NCI-H774 (cell line): ENCODE measurements around the gene CUTA.
"Not testable (repeated sequence)": the region's sequence is repeated elsewhere in the genome, so short reads cannot be mapped to it uniquely, and the experiment has no call there.

Experiments used
- DNase-seq: peaks from one replicate; lab custom pipeline; 2025; lab: John Stamatoyannopoulos, UW

The CUTA gene

DNA sequence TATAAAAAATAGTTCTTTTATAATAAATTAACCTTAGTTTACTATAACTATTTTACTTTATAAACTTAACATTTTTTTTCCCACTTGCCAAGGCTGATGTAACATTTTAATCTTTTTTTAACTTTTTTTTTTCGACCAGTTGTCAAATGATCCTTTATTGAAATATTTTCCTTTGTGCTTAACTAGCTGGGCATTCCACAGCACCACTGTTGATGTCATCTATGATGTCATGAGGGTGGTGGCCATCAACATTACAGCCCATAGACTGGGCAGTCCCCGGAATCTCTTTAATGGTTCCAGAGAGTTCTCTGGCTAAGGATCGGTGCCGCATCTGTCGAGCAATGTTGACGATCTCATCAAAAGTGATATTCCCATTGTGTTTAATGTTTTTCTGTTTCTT lies 18.0 kb downstream of the CUTA start:
- not testable (repeated sequence) for DNase-seq

DNA sequence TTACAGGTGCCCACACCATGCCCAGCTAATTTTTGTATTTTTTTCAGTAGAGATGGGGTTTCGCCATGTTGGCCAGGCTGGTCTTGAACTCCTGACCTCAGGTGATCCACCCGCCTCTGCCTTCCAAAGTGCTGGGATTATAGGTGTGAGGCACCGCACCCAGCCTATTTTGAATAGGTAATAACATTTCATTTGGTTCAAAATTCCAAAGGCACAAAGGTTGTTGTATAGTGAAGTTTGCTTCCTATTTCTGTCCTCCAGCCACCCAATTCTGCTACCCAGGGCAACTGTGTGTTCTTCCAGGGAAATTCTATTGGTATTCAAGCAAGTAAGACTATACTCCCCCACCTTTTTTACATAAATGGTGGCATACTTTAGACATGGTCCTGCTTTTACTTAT lies 19.3 kb downstream of the CUTA start:
- DNase-seq, result not testable (repeated sequence)

DNA sequence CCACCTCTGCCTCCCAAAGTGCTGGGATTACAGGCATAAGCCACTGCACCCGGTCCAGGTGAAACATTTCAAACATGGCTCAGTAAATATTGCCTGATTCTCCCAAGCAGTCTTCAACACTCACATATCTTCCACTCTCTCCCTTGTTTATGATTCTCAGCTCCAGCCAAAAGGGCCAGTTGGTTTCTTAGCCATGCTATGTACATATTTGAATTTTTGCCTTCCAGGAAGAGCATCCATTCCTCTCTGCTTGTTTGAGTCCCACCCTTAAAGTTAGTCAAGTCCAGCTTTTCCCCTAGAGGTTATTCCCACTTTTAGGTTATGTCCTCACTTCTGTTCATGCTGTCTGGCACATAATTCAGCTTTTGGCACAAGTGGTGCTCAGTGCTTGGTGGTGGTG lies 20.4 kb downstream of the CUTA start:
- no peak for DNase-seq

DNA sequence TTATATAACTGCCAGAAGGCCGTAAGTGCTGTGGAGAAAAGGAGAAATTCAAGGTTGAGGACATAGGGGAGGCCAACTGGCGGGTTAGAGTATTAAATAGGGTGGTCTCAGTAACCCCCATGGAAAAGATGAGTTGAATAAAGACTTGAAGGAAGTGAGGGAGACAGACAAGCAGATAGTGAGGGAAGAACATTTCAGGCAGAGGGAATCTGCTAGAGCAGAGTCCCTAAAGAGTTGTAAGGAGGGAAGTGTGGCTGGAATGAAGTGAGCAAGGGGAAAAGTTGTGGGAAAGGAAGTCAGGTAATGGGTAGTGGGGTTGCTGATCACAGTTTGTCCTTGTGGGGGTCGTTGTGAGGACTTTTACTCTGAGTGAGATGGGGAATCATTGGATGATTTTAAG lies 24.9 kb downstream of the CUTA start:
- no peak for DNase-seq

DNA sequence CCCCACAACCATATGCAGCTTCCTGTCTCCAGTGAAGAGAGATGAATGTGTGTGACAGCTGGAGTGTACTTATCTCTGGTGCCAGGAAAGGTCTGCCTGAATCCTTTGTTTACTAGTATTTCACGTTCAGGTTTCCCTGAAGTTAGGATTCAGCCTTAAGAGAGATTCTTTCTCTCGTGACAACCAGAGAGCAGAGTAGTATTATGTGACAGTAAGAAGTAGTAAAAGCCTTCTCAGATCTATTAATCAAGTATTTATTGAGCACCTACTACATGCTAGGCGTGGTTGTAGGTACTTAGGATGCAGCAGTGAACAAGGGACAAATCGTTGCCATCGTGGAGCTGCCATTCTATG lies 25.3 kb downstream of the CUTA start:
- no peak for DNase-seq

DNA sequence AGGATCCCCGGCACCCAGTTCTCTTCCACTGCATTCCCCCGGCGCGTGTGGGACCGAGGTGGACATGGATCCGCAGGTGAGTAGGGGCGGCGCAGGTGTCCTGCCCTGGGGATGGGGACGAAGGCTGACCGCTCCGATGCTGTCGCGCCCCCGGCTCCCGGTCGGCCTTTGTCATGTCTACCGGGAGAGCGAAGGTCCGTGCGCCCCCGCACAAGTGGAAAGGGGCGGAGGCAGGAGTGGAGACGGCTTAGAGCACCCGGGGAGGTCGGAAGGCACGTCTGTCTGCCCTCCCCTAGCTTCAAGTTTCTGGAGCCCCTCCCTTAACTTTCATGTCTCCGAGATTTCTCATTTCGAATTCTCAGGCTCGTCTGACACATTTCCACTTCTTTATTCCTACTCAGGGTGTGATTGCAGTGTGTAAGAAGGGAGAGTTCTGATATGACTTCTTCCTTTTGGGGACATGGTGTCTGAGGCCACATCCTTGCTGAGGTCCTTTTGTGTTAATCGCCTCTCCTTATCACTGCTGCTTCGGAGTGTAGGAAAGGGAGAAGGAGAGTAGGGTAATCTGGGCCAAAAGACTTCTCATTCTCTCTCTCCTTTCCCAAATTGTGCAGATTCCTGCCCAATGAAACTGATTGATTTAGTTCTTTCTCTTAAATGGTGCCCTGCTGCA lies 25.8 kb downstream of the CUTA start:
- no peak for DNase-seq

DNA sequence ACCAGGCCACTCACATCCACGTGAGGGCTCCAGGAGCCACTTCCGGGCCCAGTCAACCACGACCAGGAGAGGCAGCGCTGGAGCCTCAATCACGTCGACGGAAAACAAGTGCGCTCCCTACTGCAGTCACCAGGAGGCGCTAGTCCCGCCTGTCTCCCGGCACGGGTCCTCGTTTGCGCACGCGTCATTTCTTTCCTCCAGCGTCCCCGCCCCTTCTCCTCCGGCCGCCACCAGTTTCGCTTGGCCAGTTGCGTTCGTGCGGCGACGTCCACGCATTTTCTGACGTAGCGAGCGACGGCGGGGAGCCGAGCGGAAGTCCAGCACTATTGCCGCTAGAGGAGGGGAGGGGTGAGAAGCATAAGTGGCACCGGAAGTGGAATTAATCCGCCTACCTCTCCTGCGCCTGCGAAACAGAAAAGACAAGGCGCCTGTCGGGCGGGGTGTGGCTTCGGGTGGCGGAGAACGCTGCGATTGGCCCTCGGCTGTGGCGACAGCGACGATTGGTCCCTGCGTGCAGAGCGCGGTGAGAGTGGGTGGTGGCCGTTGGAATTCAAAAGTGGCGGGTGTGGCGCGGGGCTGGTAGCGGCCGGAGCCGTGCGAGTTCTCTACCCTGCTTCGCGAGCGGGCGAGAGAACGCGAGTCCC lies 26.5 kb downstream of the CUTA start, which contains the start of gene KIFC1:
Gene KIFC1 (plus strand): TSS at position 546 of the 644 bp plus-strand sequence. CDS start 163 bp downstream, outside the sequence.
- peak; percentile 99 for DNase-seq

DNA sequence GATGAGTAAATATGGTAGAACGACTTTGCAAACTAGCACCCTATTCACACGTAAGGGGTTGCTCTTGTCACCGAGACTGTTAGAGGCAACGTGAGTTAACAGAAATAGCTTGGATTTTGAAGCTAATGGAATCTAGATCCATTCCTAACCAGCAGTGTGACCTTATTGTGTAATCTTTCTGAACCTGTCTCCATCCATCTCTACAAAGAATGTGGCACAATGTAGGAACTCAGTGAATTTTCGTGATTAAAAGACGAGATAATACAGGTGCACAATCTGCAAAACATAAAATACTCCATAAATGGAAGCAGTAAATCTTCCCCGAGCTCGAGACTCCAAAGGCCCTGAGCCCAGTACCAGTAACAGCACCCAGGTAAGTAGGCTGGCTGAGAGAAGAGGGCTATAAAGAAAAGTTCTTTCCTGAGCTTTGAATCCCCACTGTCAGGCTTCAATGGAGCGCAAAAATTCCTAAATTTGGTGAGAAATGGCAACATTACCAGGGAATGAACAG lies 27.1 kb downstream of the CUTA start:
- DNase-seq, result no peak

DNA sequence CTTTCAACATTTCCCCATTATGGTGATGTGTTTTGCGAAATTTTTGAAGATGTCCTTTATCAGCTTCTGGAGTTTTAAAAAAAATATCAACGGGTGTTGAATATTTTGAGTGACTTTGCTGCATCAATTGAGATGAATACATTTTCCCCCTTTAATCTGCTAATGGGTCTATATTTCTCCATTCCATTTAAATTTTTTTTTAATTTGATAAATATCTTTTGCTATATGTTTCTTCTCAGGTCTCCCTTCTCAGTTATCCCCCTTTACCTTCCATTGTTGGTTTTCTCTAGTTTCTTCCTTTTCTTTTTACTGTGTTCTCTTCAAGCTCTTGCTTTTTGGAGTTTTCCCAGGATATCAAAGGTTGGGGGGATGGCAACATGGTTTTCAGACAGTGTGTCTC lies 27.7 kb downstream of the CUTA start:
- DNase-seq, result no peak

DNA sequence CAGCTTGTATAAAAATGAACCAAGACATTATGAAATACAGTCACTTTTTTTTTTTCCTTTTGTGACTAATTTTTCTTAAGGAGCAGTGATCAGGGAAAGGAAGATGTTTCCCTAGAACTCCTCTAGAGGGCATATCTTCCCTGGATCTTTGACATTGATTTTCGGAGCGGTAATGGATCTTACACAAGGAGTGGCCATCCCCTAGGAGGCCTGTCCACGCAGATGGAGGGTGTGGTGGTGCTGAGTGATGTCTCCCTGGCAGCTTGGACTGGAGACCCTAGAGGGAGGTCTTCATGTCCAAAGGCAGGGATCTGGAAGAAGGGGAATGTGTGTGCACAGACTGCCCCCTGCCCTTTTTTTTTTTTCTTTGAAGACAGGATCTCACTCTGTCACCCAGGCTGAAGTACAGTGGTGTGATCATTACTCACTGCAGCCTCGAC lies 33.3 kb downstream of the CUTA start:
- no peak for DNase-seq

DNA sequence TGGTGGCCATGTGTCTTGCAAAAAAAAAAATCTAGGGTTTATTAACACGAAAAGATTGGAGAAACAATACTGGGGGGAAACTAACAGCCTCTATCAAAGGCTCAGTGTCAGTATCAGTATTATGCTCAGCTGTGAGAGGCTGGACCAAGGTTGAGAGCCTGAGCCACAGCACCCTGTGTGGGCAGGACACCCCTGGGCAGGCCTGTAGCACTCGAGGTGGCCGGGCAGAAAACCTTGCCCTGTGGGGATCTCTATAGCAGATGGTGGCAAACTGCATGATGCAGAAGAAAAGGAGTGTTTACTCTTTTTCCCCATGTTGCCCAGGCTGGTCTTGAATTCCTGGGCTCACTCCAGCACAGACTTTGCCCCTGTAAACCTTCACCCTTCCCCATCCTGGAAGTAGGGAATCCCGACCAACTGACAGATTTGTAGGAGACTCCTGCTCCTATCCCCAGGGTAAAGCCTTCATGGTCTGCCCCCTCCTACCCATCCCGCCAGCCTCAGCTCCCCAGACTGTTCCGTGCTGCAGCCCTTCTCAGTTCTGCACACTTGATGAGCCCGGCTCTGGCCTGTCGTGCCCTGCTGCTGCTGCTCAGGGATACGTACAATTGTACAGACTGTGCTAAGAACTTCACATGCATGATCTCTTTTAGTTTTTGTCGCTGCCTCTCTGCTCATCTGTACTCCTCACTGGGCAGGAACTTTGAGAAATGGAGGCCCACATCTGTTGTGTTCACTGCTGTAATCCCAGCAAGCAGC lies 34.3 kb downstream of the CUTA start:
- DNase-seq, result no peak

DNA sequence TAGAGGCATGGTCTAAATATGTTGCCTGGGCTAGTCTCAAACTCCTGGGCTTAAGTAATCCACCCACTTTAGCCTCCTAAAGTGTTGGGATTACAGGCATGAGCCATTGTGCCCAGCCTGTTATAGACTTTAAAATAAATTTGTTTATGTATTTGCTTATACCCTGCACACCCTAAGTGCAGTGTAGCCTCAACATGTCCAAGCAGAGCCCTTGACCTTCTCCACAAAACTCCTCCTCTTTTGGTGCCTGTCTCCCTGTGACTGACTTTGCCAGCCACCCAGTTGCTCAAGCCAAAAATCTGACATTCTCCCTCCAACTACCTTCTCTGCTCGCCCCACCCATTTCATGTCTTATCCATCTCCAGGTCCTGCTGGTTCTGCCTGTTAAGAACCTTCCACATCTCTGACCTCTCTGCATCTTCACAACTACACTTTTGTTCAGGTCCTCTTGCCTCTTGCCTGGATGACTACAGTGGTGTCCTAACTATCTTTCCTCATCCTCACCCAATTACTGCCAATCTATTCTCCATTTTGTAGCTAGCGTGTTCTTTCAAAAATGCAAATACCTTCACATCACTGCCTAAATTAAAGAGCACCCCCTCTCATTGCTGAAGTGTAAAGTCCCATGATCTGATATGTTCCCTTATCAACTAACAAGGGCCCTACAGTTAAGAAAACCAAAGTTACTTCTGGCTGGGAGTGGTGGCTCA lies 37.5 kb downstream of the CUTA start:
- no peak for DNase-seq

DNA sequence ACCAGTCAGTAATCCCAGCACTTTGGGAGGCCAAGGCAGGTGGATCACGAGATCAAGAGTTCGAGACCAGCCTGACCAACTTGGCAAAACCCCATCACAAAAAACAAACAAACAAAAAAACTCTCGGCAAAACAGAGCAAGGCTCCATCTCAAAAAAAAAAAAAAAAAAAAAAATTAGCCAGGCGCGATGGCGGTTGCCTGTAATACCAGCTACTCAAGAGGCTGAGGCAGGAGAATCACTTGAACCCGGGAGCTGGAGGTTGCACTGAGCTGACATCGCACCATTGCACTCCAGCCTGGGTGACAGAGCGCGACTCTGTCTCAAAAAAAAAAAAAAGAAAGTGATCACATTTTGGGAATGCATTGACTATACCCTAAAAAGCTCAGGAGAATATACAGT lies 38.7 kb downstream of the CUTA start:
- DNase-seq, result not testable (repeated sequence)

DNA sequence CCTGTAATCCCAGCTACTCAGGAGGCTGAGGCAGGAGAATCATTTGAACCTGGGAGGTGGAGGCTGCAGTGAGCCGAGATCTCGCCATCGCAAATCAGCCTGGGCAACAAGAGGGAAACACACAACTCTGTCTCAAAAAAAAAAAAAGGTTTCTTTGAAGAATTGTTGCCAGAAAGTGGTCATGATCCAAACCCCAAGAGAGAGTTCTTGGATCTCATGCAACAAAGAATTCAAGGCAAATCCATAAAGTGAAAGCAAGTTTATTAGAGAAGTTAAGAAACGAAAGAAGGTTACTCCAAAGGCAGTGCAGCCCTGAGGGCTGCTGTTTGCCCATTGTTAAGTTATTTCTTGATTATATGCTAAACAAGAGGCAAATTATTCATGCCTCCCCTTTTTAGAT lies 40.7 kb downstream of the CUTA start:
- no peak for DNase-seq

DNA sequence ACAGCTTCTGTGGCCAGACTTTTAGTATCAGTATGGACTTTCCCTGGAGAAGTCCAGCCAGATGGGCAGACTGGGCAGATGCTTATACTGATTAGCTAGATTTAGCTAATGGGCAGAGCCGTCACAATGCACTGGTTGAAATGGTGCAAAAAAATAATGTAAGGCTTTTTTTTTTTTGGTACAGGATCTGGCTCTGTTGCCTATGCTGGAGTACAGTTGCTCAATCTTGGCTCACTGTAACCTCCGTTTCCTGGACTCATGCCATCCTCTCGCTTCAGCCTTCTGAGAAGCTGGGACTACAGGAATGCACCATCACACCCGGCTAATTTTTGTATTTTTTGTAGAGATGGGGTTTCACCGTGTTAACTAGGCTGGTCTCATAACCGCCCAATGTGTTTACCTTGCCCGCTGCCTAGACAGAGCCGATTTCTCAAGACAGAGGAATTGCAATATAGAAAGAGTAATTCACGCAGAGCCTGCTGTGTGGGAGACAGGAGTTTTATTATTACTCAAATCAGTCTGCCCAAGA lies 42.7 kb downstream of the CUTA start:
- DNase-seq, result no peak

DNA sequence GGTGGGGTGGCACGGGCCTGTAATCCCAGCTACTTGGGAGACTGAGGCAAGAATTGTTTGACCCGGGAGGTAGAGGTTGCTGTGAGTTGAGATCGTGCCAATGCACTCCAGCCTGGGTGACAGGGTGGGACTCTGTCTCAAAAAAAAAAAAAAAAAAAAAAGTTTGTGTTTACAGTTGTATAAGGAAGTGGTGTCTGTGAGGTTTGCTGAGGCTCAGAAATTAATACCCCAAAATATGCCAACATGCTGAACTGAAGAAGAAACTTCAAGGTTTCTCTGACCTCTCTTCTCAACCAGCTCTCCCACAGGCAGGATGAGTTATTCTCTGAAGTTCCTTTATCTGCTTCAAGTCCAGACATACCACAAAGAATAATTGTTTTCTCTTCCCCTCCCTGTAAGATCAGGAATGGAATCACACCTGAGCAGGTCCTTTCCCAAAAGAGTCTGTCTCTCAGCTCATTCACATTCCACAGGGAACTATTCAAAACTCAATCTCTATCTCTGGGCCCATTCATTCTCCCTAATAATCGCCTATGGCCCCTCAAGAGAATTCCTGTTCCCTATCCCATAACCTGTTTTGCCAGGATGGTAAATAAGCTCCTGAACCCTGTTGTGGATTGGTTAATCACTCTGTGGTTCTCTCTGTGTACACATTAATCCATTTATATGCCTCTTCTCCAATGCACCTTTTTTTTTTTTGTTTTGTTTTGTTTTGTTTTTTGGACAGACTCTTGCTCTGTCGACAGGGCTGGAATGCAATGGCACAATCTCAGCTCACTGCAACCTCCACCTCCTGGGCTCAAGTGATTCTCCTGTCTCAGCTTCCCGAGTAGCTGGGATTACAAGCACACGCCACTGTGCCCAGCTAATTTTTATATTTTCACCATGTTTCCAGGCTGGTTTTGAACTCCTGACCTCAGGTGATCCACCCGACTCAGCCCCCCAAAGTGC lies 43.7 kb downstream of the CUTA start:
- no peak for DNase-seq

DNA sequence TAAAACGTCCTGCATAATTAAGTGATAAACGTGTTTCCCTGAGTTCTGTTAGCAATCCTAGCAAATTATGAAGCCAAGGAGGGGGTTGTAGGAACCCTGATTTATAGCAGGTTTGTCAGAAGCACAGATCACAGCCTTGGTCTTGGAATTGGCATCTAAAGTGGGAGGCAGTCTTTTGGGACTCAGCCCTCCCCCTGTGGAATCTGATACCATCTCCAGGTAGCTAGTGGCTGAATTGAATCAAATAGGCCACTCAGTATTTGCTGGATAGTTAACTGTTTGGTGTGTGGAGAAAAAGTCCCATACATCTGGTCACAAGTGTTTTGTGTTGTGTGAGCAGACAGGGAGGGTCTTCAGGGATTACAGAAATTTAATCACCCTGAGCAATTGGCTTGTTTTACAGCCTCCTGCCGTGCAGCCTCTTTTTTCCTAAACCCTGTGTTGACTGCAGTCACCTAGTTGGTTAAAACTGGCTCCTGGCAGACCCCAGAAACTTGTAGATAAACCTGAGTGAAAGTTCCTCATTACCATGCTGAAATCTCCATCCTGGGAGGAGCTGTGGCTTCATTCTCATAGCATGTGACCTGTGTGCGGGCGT lies 45.3 kb downstream of the CUTA start:
- DNase-seq, result no peak

DNA sequence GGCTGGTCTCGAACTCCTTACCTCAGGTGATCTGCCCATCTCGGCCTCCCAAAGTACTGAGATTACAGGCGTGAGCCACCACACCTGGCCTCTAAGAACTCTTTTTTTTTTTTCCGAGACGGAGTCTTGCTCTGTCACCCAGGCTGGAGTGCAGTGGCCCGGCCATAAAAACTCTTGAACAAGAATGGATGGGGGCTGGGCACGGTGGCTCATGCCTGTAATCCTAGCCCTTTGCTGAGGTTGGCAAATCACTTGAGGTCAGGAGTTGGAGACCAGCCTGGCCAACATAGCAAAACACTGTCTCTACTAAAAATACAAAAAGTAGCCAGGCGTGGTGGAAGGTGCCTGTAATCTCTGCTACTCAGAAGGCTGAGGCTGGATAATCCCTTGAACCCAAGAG lies 46.0 kb downstream of the CUTA start:
- not testable (repeated sequence) for DNase-seq

DNA sequence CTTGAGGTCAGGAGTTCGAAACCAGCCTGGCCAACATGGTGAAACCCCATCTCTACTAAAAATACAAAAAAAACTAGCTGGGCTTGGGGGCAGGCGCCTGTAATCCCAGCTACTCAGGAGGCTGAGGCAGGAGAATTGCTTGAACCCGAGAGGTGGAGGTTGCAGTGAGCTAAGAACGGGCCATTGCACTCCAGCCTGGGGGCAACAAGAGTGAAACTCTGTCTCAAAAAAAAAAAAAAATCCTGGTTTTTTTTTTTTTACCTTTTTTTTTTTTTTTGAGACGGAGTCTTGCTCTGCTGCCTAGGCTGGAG lies 50.2 kb downstream of the CUTA start:
- not testable (repeated sequence) for DNase-seq

DNA sequence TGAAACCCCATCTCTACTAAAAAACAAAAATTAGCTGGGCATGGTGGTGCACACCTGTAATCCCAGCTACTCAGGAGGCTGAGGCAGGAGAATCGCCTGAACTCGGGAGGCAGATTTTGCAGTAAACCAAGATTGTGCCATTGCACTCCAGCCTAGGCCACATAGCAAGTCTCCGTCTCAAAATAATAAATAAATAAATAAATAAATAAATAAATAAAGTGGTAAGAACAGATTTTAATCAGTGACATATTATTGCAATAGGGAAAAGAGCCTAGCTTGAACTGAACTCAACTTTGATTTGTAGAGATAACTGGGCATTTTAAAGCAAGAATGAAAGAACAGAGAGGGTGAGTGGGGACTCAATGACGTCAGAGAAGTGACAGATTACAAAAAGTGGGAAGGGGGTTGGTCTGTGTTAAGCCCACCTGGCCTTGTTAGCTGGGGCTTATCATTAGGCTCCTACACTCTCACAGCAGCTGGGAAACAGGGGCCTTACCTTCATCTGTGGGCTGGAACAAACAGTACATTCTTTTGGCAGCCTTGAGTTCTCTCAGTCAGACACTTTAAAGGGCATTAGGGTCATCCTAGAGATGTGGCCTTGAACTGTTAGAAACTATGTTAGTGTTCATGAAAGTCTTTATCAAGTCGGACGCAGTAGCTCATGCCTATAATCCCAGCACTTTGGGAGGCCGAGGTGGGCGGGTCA lies 50.7 kb downstream of the CUTA start:
- no peak for DNase-seq
